GM19238 (cell line): ENCODE measurements around the gene HLA-DOB.
A peak's percentile ranks its signal among the peaks of the same experiment; 100 is the strongest.

Experiments
- DNase-seq: peaks from one replicate; pipeline ENCODE4 v3.0.0; 2011; ENCODE audit warnings: low spot score; ENCODE audit not compliant: insufficient read length

The HLA-DOB gene

DNA sequence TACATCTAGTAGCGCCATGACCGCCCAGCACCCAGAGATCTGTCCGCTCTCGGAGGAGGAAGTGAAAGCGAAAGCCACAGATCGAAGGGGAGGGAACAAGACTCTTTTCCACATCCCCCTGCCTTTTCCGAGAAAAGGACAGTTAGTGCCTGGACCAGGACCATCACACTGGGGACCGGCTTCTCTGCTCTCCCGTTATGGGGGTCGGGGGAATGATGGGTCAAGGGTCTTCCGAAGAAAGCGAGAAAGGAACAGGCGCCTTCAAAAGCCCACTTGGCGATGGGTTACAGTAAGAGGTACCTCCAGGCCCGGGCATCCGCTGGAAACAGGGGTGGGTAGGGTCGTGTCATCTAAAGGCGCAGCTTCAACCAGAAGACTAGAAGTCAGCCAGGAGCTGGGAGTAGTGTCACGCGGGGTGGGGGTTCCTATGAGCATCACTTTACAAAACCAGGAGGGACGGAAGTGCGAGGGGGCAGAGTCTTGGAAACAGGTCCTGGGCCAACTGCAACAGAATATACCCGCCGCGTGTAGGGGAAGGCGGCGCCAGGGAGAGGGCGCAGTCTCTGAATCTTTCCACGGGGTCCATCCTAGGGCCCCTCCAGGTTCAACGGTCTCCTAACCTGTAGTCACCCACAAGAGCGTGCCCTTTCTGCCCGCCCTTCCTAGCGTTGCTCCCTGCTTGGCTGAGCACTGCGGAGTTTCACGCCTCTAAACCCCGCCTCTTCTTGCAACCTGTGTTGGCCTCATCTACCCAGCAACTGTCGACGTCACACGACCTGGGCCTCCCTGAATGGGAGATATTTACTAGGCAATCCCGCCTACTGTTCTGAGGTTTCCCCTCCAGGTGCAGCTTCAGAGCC is 27.4 kb upstream of the HLA-DOB start, which contains the start of gene PSMB8:
PSMB8 (minus strand) TSS at position 69 of the 860 bp plus-strand sequence; CDS start at position 18, 51 bp downstream.
- DNase-seq, result peak; percentile 70

DNA sequence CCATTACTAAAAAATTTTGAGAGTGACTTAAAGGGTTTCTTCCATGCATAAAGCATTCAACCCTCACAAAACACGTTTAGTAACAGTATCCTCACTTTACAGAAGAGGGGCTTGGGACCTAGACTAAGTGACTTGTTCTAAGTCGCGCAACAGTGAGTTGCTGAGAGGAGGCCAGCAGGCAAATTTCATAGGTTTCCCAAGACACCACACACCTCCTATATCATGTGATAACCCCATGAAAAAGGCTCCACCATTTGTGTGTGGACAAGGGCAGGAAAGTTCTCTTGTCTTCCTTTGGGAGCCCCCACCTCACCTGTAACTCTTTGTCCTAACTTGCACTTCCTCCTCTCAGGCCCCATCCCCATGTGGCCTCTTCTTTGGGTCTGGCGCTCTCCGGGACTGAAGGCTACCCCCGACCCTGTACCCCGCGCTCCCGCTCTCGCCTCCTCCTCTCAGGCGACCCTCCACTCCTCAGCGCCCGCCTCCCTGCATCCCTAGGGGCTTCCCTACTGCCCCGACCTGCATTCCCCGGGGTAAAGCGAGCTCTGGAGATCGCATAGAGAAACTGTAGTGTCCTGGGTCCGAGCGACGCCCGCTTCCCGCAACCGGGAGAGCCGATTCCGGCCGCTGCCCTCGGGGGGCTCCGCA is 26.7 kb upstream of the HLA-DOB start:
- no peak for DNase-seq

DNA sequence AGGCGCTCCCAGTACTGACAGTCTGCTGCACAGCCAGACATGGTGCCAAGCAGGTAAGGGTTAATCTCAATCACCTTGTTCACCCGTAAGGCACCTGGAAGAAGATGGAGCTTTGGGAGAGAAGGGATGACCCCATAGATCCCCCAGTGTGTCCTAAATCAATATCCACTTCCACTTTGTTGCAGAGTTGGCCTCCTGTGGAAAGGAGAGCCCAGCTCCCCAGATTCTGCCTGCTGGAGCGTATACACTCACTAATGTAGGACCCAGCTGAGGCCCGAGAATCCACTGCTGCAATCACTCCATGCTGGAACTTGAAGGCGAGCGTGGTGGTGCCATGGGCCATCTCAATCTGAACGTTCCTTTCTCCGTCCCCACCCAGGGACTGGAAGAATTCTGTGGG is 25.9 kb upstream of the HLA-DOB start:
- DNase-seq, result no peak

DNA sequence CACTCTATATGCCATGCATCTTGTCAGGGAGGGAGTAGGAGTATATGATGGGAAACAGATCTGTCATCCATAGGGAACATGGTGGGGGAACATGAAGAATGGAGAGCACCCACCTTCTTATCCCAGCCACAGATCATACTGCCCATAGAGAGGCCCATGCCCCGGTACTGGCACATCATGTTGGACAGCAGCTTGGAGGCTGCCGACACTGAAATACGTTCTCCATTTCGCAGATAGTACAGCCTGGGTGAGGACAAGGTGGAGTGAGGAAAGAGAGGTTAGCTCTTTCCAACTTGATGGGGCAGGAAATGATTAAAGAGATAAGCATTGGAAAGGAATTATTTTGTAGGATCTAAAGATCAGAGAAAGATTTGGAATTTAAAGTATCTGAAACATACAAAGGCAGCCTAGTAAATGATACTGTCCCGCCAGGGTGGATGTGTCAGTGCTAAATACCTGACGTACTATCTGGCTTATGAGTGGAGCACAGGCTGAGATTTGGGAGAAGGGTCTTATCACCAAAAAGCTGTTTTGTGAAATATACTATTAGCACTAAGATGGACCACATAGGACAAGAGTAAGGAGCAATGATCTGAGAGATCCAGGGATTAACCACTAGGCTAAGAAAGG is 25.3 kb upstream of the HLA-DOB start:
- DNase-seq, result no peak

DNA sequence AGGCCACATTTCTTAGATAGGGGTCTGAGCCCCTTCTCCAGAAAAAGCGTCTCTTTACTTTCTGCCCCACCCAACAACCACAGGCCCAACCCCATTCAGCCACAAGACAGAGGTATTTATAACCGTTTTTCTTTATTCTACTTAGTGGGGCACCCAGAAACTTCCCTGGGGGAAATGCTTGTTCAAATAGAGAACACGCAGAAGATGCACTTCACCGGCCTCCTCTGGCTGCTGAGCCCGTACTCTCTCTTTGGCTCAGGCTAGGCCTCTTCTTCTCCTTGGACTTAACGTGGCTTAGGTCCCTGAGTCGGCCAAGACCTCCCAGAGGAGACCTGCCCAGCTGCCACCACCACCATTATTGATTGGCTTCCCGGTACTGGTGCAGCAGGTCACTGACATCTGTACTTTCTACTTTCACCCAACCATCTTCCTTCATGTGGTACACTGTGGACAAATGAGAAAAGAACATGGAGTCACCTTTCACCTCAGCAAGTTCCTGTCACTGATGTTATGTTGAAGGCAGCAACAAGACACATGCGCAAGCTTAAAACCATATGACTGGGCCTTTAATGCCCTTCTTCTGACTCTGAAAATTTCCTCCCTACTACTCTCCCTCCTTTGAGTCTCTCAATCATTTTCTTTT is 23.9 kb upstream of the HLA-DOB start:
- DNase-seq, result no peak

DNA sequence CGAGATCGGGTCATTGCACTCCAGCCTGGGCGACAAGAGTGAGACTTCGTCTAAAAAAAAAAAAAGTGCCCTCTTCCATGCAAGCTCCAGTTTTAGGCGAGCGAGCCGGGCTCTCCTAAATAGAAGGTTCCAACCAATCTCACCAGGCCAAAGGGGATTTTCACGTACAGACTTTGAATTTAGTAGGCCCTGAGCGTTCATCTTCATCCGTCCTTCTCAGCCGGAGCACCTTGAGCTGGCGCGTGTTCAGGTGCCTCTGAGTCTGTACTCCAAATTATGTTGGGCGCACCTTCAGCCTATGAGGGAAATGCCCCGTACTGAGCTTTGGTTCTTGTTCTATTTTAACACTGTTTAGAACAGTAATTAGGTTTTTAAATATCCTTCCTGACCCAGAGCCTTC is 22.6 kb upstream of the HLA-DOB start:
- no peak for DNase-seq

DNA sequence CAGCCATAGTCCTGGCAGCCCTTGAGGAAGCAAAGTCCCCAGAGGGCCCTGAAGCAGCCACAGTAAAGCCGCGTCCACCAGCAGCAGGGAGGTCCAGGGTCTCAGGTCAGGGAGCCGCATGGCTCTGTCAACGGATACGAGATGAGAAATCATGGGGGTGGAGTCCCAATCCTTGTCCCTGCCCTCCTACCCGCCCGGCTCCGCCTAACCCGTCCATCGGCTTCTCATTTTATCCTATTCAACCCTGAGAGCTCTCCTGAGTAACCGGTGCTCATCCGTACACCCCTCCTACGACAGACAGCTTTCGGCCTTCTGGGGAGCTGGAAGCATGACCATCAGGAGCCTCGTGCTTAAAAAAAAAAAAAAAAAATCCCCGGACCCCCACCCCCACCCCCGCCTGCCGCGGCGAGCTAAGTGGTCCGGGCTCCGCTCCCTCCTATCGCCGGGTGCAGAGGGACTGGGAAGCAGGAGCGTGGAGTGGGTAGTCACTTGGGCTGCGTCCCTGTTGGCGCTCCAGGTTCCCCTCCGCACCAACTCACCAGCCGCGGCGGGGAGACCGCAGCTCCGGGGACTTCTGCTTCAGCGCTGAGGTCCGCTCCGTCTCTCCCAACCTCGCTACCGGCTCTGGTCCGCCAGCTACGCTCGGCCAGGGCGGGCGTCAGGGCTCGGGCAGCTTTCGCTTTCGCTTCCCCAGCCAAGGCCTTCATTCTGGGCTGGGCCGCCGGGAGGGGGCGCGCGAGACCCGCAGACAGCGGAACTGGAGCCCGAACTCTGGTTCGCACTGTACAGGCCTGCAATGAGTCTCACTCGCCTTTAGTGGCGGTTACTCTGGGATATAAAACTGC is 21.5 kb upstream of the HLA-DOB start, which contains the start of gene TAP2:
TAP2 (minus strand) TSS at position 626 of the 845 bp plus-strand sequence; CDS start at position 120, 506 bp downstream.
- peak; percentile 90 for DNase-seq

DNA sequence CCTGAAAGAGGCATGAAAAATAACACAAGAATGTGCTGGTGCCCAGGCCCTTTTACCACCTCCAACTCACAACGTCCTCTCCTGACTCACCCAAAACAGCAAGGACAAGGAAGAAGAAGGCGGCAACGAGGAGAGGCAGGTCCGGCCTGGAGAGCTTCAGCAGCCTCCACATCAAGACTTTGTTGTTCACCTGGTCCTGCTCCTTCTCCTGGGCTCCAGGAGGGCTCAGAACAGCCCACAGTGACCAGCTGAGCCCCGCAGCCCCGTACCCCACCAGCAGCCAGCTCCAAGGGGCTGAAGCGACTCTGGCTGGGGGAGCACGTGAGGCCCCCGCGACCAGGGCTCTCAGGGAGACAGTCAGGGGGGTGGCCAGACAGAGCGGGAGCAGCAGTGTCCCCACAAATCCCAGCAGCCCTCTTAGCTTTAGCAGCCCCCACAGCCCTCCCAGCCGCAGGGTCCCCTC is 20.9 kb upstream of the HLA-DOB start:
- DNase-seq, result no peak

DNA sequence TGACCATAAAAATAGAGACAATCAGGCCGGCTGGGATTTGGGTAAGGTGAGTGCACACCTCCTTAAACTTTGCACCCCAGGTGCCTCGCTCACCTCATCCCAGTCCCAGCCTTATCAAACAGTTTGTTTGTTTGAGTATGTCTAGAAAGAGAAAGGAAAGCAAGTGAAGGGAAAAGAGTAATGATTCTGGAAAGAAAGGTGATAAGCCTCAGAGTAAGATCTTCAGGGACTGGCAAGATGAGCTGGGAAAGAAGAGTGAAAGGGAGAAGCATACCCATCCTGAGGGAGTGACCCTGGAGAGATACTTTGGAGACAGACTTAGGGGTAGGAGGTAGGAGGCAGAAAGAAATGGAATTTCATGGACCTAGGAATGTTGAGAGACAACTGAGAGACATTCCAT is 20.1 kb upstream of the HLA-DOB start:
- no peak for DNase-seq

DNA sequence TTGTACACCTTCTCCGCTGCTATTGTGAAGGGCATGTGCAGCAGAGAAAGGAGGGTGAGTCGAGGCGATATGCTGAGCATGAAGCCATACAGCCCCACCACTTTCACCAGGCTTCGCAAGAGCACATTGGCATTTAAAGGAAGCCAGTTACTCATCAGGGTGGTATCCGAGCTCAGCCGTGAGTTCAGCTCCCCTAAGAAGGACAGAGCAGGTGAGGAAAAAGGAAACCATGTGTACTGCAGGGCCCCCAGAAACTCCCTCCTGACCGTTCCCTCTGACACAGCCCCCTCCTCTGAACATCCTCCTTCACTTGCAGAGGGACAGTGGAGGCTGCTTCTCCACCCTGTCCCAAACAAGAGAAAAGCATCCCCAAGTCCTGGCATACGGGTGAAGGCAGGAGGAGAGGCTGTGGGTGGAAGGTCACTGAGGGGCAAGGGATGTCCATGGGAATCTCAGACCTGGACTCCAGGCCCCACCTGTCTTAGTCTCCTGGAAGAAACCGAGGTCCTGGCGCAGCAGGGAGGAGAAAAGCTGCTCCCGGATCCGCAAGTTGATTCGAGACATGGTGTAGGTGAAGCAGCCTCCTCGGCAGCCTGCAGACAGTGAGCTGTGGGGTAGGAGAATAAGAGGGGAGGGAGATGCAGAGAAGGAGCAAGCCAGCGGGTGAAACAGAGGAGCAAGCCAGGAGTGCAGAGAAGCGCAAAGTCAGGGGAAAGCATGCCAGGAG is 18.5 kb upstream of the HLA-DOB start:
- no peak for DNase-seq

DNA sequence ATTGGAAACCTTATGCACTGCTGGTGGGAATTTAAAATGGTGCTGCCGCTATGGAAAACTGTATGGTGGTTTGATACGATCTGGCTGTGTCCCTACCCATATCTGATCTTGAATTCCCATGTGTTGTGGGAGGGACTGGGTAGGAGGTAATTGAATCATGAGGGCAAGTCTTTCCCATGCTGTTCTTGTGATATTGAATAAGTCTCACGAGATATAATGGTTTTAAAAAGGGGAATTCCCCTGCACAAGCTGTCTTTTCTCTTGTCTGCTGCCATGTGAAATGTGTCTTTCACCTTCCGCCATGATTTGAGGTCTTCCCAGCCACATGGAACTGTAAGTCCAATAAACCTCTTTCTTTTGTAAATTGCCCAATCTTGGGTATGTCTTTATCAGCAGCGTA is 16.9 kb upstream of the HLA-DOB start:
- DNase-seq, result no peak

DNA sequence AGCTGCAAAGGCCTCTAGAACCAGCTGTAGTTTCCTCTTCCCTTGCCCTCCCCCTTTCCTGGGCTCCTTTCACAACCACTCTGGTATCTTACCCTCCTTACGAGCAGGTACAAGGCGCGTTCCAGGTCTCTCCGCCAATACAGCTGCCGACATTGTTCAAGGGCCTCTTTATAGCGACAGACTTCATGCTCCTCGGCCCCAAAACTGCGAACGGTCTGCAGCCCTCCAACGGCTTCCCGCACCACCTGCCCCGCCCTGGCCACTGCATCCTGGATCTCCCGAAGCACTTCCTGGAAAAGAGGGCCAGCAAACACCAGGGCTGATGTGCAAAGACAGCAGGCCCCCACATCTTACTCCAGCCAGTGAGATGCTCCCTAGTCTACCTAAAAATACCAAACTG is 15.7 kb upstream of the HLA-DOB start:
- DNase-seq, result no peak

DNA sequence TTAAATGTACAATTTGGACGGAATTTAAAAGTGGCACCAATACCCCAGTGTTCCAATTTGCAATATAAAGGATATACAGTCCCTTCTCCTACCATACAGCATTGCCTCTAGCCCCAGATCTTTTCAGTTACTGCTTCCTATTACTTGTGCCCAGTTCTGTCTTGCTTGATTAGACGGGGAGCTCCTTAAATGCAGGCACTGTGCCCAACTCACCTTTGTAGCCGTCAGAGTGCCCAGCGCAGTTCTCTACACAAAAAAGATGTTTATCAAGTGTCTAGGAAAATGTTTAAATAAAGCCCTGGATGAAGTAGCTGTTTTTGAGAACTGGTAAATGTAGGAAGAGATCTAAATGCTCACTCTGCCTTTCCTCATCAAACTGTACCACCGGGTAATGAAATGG is 14.1 kb upstream of the HLA-DOB start:
- no peak for DNase-seq

DNA sequence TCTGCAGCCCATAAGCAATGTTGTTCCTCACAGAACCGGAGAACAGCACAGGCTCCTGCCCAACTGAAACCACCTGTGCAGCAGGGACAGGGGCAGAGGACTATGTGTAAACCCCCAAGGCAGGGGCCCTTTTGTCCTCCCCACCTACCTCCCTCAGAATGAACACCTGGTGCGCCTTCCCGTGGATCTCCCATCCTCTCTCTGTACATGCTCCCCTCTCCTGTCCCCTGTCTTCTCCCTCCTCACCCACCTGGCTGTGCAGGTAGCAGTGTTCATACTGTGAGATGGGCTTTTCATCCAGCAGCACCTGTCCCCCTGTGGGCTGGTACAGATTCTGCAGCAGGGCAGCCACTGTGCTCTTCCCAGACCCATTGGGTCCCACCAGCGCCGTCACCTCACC is 13.2 kb upstream of the HLA-DOB start:
- DNase-seq, result no peak

DNA sequence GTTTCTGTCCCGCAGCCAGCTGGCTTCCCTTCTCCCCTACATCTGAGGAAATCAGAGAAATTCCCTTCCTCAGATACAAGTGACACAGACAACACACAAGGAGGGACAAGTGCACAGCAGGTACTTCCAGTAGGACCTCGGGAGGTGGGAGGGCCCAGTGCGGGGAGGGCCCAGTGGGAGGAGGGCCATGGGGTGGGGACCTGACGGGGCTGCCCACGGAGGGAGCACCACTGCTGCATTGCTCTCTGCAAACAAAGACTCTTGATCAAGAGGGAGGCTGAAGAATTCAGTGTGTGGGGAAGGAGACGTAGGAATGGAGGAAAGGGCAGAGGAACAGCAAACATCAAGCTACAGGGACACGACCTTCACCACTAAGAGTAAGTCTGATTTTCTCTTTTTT is 12.7 kb upstream of the HLA-DOB start:
- DNase-seq, result no peak

DNA sequence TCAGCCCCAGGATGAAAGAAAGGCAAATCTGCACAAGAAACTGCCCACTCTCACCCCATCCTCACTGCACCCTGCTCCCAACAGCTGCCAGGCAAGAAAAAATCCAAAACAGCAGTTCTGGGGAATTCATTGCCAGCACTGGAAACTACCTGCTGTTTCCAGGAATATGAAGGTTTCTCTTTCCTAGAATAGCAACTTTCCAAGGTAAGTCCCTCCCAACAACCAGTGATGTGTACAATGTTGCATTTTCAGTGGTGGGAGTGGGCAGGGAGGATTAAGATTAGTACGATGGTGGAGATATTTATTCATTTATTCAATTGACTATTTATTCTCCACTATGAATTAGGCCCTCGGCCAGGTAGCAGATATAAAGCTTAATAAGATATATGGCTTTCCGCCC is 10.2 kb upstream of the HLA-DOB start:
- no peak for DNase-seq

DNA sequence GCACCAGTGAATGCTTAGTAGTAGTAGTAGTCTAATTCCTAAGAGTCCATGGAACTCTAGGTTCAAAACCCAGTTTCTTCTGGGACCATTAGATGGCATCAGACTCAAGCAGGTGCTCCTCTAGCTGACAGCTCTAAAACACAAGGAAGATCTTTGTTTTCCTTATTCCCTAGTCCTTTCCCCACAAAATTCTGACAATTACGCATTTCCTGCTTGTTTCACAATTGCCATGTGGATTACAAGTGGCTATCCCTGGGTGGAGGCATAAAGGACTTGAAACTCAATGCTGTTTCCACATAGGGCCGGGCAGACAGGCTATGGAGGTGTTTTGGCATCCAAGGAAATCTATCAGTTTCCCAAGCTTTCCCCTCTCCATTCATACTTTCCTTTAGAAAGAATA is 9.2 kb upstream of the HLA-DOB start:
- DNase-seq, result no peak

DNA sequence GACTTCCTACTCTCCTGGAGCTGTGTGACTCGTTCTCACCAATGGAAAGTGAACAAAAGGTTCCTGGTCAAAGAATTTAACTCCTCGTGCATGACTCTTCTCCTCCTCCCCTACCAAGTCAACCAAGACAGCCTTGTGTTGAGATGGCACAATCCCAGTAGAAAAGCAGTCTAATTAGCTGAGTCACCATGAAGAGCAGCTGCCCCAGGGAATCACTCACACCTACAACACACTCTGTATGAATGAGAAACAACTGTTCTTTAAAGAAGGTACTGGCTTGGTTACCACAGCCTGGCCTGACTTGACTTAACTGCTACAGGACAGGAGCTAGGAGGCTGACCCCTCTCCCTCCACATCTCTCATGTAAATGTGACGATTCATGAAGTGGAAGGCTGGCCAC is 2.9 kb upstream of the HLA-DOB start:
- DNase-seq, result no peak

DNA sequence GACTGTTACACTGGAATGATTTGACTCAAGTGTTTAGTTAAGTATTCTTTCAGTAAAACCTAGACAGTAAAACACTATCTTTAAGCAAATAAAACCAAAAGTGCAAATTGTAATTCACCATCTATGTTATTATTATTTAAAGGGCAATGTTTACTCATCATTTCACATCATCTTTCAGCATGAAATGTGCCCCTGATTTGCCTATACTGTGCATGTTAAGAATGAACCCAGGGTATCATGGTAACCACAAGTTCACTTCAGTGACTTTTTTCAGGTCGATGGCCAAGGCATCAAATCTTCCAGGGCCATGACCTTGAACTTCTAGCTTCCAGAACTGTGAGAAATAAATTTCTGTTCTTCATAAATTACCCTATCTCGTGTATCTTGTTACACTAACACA is 2.1 kb upstream of the HLA-DOB start:
- no peak for DNase-seq

DNA sequence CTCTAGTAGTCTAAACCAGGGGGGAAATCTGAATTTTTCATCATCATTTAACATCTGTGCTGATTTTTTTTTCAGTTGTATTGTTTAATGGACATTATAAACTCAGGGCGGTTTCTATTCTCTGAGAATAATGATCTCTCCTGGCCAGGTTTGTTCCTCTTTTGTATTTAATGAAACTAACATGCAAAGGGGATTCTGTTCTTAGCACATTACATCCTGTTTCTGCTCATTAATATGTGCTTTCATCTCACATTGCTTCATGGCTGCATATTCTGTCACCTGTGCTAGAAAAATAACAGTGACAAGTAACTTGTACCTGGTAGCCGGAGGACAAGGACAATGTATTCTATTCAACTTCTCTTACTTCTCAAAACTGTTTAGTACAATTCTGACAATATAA is 806 bp downstream of the HLA-DOB start:
- DNase-seq, result no peak
